GM12872 (cell line): Measurements from ENCODE around the gene COX19.

ENCODE experiments used
- TF ChIP-seq, protein P1 (sequence below): IDR thresholded peaks from 3 replicates; pipeline ENCODE4 v1.5.1; 2011; ENCODE audit warnings: low read depth, mild to moderate bottlenecking, low read length, moderate library complexity; ENCODE audit not compliant: insufficient read depth

Gene COX19

DNA sequence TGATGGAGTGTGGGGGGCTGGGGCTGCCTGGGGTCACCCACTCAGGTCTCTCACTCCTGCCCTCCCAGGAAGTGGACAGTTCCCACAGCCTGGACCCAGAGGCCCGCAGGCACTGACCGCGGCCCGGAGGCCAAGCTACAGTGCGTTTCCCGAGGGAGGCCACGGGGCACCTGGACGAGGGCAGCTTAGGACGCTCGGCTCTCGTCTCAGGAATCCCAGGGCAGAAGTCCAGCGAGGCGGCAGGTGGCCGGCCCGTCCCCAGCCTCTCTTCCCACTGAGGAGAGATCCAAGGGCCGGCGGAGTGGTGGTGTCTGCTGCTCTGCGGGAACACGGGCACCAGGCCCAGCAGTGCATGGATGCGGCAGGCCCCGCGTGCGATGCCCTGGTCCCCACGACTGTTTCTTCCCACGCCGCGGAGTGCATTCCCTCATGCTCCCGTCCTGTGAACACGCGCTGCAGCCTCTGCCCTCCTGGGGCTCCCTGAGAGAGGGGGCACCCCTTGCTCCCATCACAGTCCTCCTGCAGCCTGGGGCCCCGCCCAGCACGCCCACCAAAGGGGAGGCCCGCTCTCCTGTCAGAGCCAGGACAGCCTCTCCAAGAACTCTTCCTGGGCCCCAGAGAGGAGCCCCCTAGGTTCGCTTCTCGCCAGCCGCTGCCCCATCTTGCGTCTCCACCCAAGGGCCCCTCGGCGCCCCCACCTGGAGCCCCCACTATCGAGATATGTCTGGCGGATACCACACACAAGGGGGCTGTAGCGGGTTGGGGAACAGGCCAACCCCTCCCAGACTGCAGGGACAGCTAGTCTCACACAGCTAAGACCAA, 44.7 kb upstream of the COX19 start:
- TF ChIP-seq, protein P1, sequence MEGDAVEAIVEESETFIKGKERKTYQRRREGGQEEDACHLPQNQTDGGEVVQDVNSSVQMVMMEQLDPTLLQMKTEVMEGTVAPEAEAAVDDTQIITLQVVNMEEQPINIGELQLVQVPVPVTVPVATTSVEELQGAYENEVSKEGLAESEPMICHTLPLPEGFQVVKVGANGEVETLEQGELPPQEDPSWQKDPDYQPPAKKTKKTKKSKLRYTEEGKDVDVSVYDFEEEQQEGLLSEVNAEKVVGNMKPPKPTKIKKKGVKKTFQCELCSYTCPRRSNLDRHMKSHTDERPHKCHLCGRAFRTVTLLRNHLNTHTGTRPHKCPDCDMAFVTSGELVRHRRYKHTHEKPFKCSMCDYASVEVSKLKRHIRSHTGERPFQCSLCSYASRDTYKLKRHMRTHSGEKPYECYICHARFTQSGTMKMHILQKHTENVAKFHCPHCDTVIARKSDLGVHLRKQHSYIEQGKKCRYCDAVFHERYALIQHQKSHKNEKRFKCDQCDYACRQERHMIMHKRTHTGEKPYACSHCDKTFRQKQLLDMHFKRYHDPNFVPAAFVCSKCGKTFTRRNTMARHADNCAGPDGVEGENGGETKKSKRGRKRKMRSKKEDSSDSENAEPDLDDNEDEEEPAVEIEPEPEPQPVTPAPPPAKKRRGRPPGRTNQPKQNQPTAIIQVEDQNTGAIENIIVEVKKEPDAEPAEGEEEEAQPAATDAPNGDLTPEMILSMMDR, result no peak

DNA sequence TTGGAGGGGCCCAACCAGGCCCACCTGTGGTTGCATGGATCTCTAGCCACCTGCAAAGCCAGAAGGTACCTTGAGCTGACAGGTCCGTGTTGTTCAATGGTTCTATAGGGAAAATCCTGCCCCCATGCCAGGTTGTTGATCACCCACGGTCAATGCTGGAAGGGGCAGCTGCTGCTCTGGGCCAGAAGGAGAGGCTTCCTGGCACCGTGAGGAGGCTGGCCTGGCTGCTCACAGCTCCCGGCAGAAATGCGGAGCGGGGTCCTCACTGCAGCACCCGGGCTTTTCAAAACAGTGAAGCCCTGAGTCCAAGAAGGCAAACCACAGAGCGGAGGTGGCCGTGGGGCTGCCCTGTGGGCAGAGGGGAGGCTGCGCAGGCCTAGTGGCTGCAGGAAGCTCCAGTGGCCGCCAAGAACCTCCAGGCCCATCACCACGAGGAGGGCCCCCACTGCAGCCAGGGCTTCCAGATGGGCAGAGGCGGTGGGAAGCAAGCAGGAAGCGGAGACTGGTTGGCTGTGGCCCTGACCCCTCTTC, 44.0 kb upstream of the COX19 start:
- TF ChIP-seq, protein P1, result no peak

GRCh38 chr7:1018334-1018695, 43.0 kb upstream of the COX19 start:
- TF ChIP-seq, protein P1, result no peak

DNA sequence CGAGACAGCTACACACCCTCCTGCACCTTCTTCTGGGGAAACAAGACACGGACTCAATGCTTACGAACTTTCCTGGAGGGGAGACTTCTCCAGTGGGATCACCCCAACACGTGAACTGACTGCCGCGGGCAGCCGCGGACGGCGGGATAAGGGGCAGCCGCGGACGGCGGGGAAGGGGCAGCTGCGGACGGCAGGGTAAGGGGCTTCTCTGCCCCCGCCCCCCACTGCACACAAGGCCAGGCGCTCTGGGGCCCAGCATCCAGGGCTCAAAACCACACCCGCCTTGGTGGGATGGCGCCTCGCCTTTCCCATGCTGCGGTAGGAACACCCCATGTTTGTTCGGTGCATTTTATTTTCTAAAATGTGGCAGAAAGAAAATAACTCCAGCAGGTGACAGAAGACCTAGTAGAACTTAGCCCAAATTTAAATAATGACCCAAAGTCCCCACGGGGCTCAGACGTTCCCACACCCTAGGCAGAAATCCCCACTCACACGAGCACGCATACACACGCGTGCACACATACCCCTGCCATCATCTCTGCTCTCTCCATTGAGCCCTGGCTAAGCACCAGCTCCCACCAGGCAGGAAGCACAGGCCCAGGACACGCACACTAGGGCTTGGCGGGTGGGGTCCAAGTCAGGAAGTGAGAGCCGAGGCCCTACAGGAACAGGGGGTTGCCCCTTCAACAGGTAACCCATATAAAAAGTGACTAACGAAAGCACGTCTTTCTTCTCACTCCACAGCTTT, 42.4 kb upstream of the COX19 start:
- TF ChIP-seq, protein P1, result no peak

DNA sequence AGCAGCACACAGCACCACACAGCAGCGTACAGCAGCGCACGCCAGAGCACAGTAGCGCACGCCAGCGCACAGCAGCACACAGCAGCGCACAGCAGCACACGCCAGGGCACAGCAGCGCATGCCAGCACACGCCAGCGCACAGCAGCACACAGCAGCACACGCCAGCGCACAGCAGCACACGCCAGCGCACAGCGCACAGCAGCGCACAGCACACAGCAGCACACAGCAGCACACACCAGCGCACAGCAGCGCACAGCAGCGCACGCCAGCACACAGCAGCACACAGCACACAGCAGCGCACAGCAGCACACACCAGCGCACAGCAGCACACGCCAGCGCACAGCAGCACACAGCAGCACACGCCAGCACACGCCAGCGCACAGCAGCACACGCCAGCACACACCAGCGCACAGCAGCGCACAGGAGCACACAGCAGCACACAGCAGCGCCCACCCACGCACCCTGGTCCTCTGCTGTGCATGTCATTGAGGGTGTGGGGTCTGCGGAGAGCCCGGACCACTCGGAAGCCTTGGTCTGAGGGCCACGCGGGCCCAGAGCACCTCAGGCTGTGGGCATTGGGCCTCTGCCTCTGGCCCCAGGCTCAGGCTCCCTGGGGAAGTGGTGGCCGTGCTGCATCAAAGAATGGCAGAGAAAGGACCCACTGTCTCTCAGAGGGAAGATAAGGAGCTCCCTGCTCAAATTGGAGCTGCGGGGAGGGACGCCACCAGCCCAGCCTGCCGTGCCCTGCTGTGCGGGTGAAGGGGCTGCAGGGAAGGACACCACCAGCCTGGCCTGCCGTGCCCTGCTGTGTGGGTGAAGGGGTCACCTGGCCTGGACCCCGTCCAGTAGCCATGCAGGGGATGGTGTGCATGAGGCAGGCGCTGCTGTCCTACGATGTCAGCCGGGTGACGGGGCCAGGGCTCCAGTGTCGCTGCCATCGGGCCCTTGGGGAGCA, 41.5 kb upstream of the COX19 start:
- TF ChIP-seq, protein P1, result no peak

DNA sequence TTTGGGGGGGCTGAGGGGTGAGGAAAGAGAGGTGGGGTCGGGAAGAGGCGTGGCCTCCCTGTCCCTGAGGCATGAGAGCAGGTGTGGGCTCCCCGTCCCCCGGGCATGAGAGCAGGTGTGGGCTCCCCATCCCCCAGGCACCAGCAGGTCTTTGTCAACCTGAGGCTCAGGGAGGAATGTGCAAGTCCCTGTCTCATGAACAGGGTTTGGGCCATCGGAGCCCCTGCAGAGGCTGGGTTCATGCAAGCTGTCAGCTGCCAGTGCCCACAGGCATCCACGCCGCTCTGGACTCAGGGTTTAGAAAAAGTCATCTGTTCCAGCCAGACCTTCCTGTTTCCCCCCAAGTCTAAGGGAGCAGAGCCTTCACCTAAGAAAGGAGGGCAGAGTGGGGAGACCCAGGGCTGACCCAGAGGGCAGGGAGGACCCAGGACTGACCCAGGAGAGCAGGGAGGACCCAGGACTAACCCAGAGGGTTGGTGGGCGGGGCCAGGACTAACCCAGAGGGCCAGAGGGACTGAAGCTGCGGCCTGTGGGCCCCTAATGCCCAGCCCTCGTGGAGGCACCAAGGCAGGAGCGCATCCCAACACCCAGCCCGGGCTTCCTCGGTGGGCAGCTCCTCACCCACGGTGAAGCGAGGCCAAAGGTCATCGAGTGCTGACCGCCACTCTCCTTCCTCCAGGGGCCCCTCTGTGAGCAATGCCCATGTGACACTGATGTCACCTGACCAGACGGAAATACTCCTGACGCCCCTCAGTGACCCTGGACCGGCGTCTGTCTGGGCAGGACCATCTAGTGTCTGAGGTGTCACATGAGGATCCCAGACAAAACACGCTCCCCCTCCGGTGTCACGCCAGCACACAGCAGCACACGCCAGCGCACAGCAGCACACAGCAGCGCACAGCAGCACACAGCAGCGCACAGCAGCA, 40.1 kb upstream of the COX19 start:
- TF ChIP-seq, protein P1, result no peak
